NCI-H146 (cell line): ENCODE results near the gene JARID2.
A peak's percentile ranks its signal among the peaks of the same experiment; 100 is the strongest.
"Not testable (repeated sequence)": the region's sequence is repeated elsewhere in the genome, so short reads cannot be mapped to it uniquely, and the experiment has no call there.

Experiments used
- DNase-seq: peaks from one replicate; lab custom pipeline; 2025; lab: John Stamatoyannopoulos, UW

JARID2 gene

GRCh38 chr6:15309611-15310283 lies 63.9 kb downstream of the JARID2 start:
- DNase-seq = no peak

GRCh38 chr6:15310680-15311079 lies 64.8 kb downstream of the JARID2 start:
- DNase-seq = no peak

DNA sequence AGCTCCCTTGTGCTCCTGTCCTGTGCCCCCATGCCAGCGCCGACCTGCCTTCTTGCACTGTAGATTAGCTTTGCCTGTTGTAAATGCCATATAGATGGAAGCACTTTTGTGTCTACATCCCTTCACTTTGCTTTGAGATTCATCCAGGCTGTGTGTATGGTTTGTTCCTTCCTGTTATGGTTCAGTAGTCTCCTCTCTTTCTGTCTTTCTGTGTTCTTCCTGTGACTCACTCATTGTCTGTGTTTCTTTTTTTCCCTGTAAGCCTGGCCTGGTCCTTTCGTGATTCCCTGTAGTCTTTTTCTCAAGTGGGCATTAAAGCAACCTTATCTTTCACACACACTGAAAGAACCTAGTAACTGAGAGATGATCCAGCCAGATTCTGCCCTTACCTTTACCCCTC lies 66.6 kb downstream of the JARID2 start:
- DNase-seq = no peak

DNA sequence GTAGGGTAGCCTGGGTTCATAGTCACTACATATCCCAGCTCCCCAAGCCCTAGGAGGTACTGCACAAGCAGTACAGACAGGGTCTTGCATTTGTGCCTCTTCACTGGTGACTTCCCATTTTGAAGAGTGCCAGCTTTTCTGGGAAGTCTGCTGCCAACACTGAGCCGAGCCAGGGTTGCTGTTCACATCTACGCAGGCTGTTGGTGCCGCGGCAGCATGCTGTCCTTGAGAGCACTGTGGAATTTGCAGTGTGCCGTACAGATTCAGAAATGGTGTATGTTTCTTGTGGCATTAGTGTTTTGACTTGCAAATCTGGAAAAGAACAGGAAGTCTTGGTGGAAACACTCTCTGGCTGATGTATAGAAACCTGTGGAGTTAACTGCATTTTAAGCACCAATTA lies 67.5 kb downstream of the JARID2 start:
- DNase-seq = no peak

- DNase-seq = no peak
Measured at GRCh38 chr6:15316754-15317153, 70.9 kb downstream of the JARID2 start.

GRCh38 chr6:15317251-15317650 lies 71.4 kb downstream of the JARID2 start:
- no peak for DNase-seq

GRCh38 chr6:15317934-15318902 lies 72.3 kb downstream of the JARID2 start:
- no peak for DNase-seq

- no peak for DNase-seq
Measured at GRCh38 chr6:15319677-15320076, 73.8 kb downstream of the JARID2 start.

DNA sequence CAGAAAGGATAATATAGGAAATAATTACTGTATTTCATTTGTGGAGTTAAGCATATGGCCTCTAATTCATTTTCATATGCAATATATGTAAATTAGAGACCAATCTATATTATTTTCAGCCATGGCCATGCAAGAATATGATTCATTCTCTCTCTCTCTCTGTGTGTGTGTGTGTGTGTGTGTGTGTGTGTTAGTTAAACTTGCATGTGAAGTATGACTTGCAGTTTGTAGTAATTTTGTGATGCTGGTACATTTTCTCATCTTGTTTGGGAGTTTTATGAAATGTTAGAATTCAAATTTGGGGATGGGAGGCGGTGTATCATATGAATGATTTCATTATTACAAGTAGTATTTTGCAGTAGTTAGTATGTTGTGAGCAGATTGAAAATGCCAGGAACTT lies 74.8 kb downstream of the JARID2 start:
- no peak for DNase-seq

GRCh38 chr6:15322184-15322583 lies 76.3 kb downstream of the JARID2 start:
- DNase-seq = no peak

DNA sequence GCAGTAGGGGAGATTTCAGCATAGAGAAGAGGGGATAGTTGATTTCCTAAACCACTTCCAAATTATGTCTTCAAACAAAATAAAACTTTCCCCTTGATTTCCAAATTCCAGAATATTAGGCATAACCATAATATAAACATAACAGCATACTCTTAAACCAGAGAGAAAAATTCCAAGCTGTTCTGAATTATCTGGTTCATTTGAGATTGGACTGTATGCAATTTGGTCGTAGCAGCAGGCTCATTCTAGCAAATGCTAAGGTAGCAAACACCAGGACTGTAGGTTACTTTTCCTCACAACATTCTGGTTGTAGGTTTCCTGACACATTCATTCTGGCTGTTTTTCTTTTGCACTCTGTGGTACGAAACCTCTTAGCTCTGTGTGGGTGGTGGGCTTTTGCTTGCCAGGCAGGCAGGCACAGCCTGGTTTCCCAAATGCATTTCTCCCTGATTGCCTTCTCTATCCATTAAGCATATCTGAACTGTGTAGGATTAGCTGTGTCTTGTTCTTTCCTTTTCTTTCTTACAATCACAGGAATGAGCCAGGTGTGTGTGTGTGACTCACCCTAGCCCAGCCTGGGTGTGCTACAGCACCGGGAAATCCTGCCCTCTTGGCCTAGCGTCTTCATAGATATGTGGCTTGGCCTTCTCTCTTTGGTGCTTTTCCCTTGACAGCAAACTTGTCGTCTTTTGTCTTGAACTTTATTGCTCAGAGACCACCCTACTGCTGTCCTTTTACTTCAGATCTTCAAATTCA lies 77.1 kb downstream of the JARID2 start:
- no peak for DNase-seq

DNA sequence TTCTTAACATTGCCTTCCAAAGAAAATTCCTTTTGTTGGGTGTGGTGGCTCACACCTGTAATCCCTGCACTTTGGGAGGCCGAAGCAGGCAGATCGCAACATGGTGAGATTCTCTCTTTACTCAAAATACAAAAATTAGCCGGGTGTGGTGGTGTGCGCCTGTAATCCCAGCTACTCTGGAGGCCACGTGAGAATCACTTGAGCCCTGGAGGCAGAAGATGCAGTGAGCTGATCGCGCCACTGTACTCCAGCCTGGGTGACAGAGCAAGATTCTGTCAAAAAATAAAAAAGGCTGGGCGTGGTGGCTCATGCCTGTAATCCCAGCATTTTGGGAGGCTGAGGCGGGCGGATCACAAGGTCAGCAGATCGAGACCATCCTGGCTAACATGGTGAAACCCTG lies 77.7 kb downstream of the JARID2 start:
- DNase-seq = not testable (repeated sequence)

DNA sequence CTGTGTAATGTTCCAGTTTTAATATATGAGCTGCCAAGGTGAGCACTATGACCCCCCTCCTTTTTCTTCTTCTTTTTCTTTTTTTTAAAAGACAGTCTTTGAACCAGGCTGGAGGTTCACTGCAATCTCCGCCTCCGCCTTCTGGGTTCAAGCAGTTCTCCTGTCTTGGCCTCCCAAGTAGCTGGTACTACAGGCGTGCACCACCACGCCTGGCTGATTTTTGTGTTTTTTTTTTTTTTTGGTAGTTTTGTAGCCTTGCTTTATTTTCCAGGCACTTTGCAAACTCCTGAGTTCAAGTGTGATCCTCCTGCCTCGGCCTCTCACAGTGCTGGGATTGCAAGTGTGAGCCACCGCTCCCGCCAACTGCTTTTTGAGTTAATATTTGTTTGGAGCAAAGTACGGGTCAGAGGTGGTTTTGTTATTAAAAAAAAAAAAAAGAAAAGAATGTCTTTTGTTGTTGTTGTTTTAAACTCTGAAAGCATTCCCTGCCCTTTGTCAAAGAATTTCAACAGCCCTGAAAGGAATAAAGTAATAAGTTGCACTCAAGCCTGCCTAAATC lies 78.6 kb downstream of the JARID2 start:
- DNase-seq = no peak

DNA sequence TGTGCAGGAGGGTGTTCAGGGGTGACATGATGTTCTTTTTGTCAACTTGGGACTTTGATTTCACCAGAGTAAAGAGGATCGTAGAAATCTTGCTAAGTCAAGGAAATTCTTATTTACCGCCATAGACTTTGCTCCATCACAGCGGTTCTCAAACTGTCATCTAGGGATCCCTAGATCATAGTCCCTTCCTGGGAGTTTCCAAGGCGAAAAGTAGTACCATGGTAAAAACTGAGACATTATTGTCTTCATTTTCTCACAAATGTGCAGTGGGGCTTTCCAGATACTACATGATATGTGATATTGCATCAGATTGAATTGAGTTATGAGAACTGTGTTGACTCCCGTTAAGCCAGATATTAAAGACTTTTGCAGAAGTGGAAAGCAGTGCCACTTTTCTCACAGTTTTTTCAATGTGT lies 79.7 kb downstream of the JARID2 start:
- DNase-seq = no peak

GRCh38 chr6:15326067-15326614 lies 80.3 kb downstream of the JARID2 start:
- DNase-seq = no peak

GRCh38 chr6:15327271-15327670 lies 81.4 kb downstream of the JARID2 start:
- peak; percentile 31 for DNase-seq

GRCh38 chr6:15329197-15329671 lies 83.4 kb downstream of the JARID2 start:
- no peak for DNase-seq

DNA sequence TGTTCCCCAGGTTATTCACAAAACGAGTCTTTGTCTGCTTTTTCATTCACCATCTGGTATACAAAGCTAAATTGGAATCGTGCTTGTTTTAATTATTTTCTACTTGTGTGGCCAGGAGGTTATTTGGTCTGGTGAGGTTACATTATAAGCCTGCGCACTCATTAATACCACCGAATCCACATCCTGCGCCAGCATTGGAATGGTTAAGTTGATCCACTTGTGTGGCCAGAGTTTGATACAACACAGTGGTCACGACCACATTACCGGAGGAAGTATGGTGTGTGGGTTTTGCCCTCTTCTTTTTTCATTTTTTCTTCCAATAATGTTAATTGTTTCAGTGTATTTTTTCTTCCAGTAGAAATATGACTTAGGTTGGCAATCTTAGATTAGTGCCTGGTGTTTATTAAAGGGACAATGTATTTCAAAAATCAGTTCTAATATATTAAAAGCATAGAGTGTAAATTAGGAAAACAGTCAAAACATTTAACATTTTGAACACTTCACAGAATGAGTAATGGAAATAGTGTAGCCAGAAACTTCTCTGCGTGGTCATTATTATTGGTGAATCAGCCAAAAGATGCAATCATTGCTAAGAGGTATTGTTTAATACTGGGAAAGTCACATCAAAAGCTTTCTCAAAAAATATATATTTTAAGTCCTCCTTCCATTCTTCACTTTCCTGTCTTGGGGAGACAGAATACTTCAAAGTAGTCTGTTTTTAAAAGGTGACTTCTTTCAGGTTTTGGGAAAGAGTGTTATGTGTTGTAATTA lies 84.5 kb downstream of the JARID2 start:
- DNase-seq = no peak

DNA sequence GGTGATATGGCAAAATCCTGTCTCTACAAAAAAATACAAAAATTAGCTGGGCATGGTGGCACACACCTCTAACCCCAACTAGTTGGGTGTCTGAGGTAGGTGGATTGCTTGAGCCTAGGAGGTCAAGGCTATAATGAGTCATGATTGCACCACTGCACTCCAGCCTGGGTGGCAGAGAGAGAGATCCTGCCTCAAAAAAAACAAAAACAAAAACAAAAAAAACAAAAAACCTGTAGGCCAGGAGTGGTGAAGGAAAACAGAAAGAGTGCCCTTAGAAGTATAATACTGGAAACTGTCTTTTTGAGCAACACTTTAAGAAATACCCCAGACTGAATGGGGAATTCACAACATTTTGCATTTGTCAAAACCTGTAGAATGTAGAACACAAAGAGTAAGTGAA lies 85.3 kb downstream of the JARID2 start:
- no peak for DNase-seq

GRCh38 chr6:15331629-15332251 lies 85.9 kb downstream of the JARID2 start:
- no peak for DNase-seq

GRCh38 chr6:15332446-15332845 lies 86.6 kb downstream of the JARID2 start:
- no peak for DNase-seq
